Natural killer cell (primary cell): ENCODE results near the gene RUFY1. TPM values are rescaled to one million over a fixed set of nuclear protein-coding genes. Genes with fewer than 3 reads are reported as not detected.

Experiments used
- ATAC-seq, 3 donors: fragments of 150-1000 bp in 2 of 3; fragments of 200-7000 bp in 1 of 3; cut with Tn5 transposase; 1 replicate in 1 of 3; 2 replicates in 2 of 3; pipeline ENCODE4 v1.10.0; 2021; ENCODE audit warnings: mild to moderate bottlenecking in 2 of 3, moderate library complexity in 2 of 3
- DNase-seq, 2 donors: peaks; one replicate each; pipeline versions ENCODE4 v3.0.0 to v3.0.0-alpha.2; 2013 to 2021; ENCODE audit warnings: mixed read lengths in 1 of 2
- H3K27ac ChIP-seq: one replicate; pipeline ENCODE4 v1.5.1; 2013; ENCODE audit warnings: mild to moderate bottlenecking, low read length
- H3K27me3 ChIP-seq: one replicate; pipeline ENCODE4 v1.6.1; 2013; ENCODE audit warnings: low read length; ENCODE audit not compliant: control insufficient read depth, insufficient read depth
- H3K36me3 ChIP-seq: one replicate; pipeline ENCODE4 v1.6.1; 2013; ENCODE audit warnings: low read length; ENCODE audit not compliant: control insufficient read depth, insufficient read depth
- H3K4me1 ChIP-seq: one replicate; pipeline ENCODE4 v1.6.1; 2013; ENCODE audit warnings: low read length; ENCODE audit not compliant: control insufficient read depth, insufficient read depth
- H3K4me3 ChIP-seq: one replicate; pipeline ENCODE4 v1.5.1; 2013; ENCODE audit warnings: low read length
- H3K9me3 ChIP-seq: one replicate; pipeline ENCODE4 v1.6.1; 2013; ENCODE audit warnings: low read length; ENCODE audit not compliant: control insufficient read depth, insufficient read depth
- H3K27ac Mint-ChIP-seq, 2 donors: one replicate each; pipeline ENCODE4 v1.8.0; 2022; ENCODE audit warnings: mild to moderate bottlenecking in 2 of 2, mixed read lengths in 2 of 2, moderate library complexity in 1 of 2
- H3K27me3 Mint-ChIP-seq, 2 donors: one replicate each; pipeline ENCODE4 v1.8.0; 2022; ENCODE audit warnings: low read depth in 2 of 2, mixed read lengths in 2 of 2
- H3K36me3 Mint-ChIP-seq: one replicate; pipeline ENCODE4 v1.8.0; 2022; ENCODE audit warnings: mixed read lengths
- H3K4me1 Mint-ChIP-seq, 2 donors: one replicate each; pipeline ENCODE4 v1.8.0; 2022; ENCODE audit warnings: mixed read lengths in 2 of 2
- H3K4me3 Mint-ChIP-seq: one replicate; pipeline ENCODE4 v1.8.0; 2022; ENCODE audit warnings: mild to moderate bottlenecking, moderate library complexity, mixed read lengths
- H3K9me3 Mint-ChIP-seq, 2 donors: one replicate each; pipeline ENCODE4 v1.8.0; 2022; ENCODE audit warnings: mixed read lengths in 2 of 2
- WGBS: methylation state at CpG from one replicate; pipeline ENCODE4 v1.1.7; 2013; ENCODE audit warnings: missing lambda C conversion rate; ENCODE audit not compliant: insufficient coverage; 5-methylcytosine and 5-hydroxymethylcytosine counted together
- intact Hi-C: fragments of 100-400 bp; cut with micrococcal nuclease; formaldehyde crosslinking; loops from one replicate; pipeline ENCODE4 v1.14.2; 2022
- total RNA-seq, 4 donors: library from RNA; stranded (reverse); fragments of 120-200 nt in 1 of 4; gene quantifications; one replicate each; pipeline versions ENCODE4 v1.2.3 to v1.2.4, GENCODE V29; 2013 to 2022
- TF ChIP-seq, protein P1 (sequence below): fragments of 200-600 bp; IDR thresholded peaks from one replicate; pipeline ENCODE4 v1.8.0; 2022; ENCODE audit warnings: antibody characterized with exemption

RUFY1 gene
- total RNA-seq, 3 donors from 2014 or later (not counting 1 experiment from before 2014, with no cell fraction given), result 40.4 to 48.7 (median 46.6) TPM

DNA sequence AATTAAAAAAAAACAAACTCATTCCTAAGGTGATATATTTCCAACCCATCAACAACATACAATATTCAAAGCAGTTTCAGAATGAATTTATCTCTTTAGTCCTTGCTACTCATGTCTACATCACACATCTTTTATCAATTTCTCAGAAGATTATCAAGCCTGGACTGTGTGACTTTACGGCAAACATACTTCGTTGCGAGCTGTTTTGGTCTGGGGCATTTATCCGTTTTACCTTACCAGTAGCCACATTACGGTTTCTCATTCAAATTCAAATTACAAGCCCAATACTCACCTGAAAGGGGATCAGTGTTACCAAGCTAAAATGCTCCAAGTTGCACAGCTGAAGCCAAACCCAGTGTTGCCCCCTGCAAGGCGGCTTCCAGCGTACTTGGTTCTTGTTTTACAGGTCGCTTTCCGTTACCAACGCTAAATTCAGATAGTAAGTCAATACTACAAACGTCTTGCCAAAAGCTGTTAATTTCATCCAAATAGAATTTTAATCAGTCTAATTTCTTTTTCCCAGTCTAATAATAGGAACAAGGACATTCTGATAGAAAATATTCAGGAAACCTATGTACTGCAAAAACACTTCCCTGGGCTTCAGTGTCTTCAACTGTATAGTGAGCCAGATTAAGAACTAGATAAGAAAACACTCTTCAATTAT lies 71.3 kb downstream of the RUFY1 start:
- intact Hi-C loops, result loop anchor here (5.0 to 10.0 kb wide), 2 partner anchors 64 to 113 kb away; partner anchors contain the start of gene MAML1
- ATAC-seq (no peak), DNase-seq (peak in 1 of 2 donors; percentile 44)
- Mint-ChIP-seq H3K9me3 (no peaks in the 10 kb centered on the region), H3K27ac (peak overlapping the region; percentile 98 to 99), H3K4me1 (peaks cover 79% of the 10 kb centered on the region in 2 donors), H3K36me3 (peaks cover 47% of the 10 kb centered on the region), H3K27me3 (no peaks in the 10 kb centered on the region), H3K4me3 (peak overlapping the region; percentile 97)
- peak overlapping the region; percentile 81 for H3K27ac ChIP-seq
- WGBS, result 5% methylated on average over 11 of the region's 11 CpGs
- H3K27me3 ChIP-seq, result no peaks in the 10 kb centered on the region
- H3K4me1 ChIP-seq, result peaks cover 31% of the 10 kb centered on the region
- TF ChIP-seq, protein P1, sequence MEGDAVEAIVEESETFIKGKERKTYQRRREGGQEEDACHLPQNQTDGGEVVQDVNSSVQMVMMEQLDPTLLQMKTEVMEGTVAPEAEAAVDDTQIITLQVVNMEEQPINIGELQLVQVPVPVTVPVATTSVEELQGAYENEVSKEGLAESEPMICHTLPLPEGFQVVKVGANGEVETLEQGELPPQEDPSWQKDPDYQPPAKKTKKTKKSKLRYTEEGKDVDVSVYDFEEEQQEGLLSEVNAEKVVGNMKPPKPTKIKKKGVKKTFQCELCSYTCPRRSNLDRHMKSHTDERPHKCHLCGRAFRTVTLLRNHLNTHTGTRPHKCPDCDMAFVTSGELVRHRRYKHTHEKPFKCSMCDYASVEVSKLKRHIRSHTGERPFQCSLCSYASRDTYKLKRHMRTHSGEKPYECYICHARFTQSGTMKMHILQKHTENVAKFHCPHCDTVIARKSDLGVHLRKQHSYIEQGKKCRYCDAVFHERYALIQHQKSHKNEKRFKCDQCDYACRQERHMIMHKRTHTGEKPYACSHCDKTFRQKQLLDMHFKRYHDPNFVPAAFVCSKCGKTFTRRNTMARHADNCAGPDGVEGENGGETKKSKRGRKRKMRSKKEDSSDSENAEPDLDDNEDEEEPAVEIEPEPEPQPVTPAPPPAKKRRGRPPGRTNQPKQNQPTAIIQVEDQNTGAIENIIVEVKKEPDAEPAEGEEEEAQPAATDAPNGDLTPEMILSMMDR, result no peak
- peaks cover 53% of the 10 kb centered on the region for H3K36me3 ChIP-seq
- no peaks in the 10 kb centered on the region for H3K9me3 ChIP-seq
- H3K4me3 ChIP-seq, result peak overlapping the region; percentile 100

DNA sequence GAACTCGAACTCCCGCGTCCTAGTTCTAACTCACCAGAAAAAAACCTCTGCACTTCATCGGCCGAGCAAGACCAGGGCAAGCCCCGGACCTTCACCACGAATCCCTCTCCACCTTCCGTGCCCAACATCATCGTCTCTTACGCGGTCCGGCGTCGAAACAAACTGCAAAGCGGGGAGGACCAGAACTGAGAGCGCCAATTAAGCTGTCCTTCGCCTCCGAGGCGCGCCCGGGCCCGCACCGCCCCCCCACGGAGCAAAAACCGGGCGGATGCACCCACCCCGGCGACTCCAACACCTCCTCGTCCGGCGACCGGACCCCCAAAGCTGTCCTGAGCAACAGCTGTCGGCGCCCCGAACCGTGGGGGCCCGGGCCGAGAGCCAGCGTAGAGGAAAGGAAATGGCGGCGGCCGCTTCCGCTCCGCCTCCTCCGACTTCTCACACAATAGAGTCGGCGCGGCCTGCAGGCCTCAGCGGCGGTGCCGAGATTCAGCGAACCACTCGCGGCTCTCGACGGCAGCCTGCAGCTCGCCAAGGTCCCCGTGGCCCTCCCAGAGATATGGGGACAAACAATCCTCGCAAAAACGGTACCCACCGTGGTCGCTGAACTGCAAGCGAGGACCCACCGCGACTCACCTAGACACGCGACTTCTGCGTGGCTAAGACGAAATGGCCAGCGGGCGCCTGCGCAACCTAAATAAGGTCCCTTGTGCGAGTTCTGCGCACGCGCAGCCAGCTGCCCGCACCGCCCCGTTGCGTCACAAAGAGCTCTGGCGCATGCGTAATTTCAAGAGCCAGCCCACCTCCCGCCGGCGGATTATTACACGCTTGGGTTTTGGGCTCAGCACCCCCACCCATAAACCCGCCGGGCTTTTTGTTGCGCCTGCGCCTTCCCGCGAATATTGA lies 72.9 kb downstream of the RUFY1 start, which contains the start of gene HNRNPH1:
Gene HNRNPH1, minus strand, starts transcription at position 669 of the 903 bp plus-strand sequence. Its CDS starts 538 bp downstream, at position 131.
- H3K9me3 ChIP-seq, result no peaks in the 10 kb centered on the region
- H3K27me3 ChIP-seq, result no peaks in the 10 kb centered on the region
- intact Hi-C loops, result loop anchor here (1.0 to 10.0 kb wide), 4 partner anchors 66 to 196 kb away; partner anchors contain the start of genes CANX and MAML1
- peak within 1 kb of the TSS; percentile 98 to 99 for H3K27ac Mint-ChIP-seq
- H3K27ac ChIP-seq, result peak within 1 kb of the TSS; percentile 98
- ATAC-seq, result peak; percentile 71 to 87 (median 77)
- H3K4me1 Mint-ChIP-seq, result peaks cover 64% of the 10 kb centered on the region in 2 donors
- WGBS, result under 1% methylated on average over 92 of the region's 92 CpGs
- H3K4me3 Mint-ChIP-seq, result peak within 1 kb of the TSS; percentile 97
- peak; percentile 98 to 99 for DNase-seq
- H3K36me3 ChIP-seq, result peaks cover 38% of the 10 kb centered on the region
- H3K27me3 Mint-ChIP-seq, result no peaks in the 10 kb centered on the region
- H3K9me3 Mint-ChIP-seq, result no peaks in the 10 kb centered on the region
- peaks cover 27% of the 10 kb centered on the region for H3K4me1 ChIP-seq
- peak within 1 kb of the TSS; percentile 100 for H3K4me3 ChIP-seq
- TF ChIP-seq, protein P1, result no peak
- peaks cover 31% of the 10 kb centered on the region for H3K36me3 Mint-ChIP-seq

DNA sequence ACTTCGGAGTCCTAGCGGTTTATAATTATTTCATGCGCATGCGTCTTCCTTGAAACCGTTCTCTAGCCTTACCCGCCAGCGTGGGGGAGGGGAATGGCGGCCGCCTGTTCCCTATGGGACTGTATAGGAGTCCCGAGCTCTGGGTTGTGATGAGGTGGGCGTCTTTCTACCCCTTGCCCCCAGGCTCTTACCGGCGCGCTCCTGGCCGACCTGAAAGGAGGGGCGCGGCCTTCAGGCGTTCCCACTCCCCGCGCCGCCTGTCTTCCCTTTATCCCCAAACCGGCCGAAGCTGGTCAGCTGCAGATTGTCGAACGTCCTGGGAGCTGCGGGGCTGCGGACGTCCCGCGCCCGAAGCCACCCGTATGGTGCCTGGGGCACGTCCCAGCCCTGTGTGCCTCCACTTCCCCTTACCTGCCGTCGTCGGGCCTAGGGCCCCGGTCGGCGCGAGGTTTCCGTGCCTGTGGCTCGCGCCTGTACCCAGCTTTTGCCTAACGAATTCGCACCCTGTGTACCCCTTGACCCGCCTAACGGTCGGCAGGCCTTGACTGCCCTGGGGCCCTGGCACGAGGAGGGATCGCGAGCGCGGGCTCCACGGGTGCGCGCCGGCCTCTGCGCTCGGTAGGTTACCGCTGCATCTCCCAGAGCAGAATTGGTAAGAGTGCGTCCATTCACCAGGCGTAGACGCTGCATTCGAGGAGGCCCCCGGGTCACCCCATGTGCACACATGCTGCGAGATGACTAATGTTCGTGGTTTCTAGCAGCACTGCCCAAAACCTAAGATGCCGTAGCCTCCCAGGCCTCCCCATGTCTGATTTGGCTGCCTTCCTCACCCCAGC lies 73.8 kb downstream of the RUFY1 start:
- Mint-ChIP-seq H3K36me3 (peaks cover 27% of the 10 kb centered on the region), H3K4me3 (peak overlapping the region; percentile 97), H3K27ac (peak overlapping the region; percentile 98 to 99), H3K27me3 (no peaks in the 10 kb centered on the region), H3K4me1 (peaks cover 56 to 57% of the 10 kb centered on the region in 2 donors), H3K9me3 (no peaks in the 10 kb centered on the region)
- no peaks in the 10 kb centered on the region for H3K27me3 ChIP-seq
- intact Hi-C loops, result loop anchor here (1.0 to 10.0 kb wide), 4 partner anchors 67 to 195 kb away; partner anchors contain the start of genes CANX and MAML1
- TF ChIP-seq, protein P1, result no peak
- ATAC-seq (peak in 1 of 3 donors; percentile 29), DNase-seq (peak; percentile 61 to 63)
- H3K27ac ChIP-seq, result peak overlapping the region; percentile 98
- H3K4me3 ChIP-seq, result peak overlapping the region; percentile 100
- H3K4me1 ChIP-seq, result peaks cover 26% of the 10 kb centered on the region
- peaks cover 29% of the 10 kb centered on the region for H3K36me3 ChIP-seq
- no peaks in the 10 kb centered on the region for H3K9me3 ChIP-seq
- 13% methylated on average over 68 of the region's 68 CpGs for WGBS
